HUES6 (cell line): ENCODE results near the gene LYSMD3.
A peak's percentile ranks its signal among the peaks of the same experiment; 100 is the strongest.

ENCODE experiments used
- H3K27ac ChIP-seq: 2 replicates; pipeline ENCODE4 v1.7.0; 2013; ENCODE audit warnings: low read depth, mild to moderate bottlenecking, low read length, inconsistent platforms
- H3K27me3 ChIP-seq: 2 replicates; pipeline ENCODE4 v1.6.1; 2013; ENCODE audit warnings: low read length; ENCODE audit not compliant: control insufficient read depth, insufficient read depth
- H3K36me3 ChIP-seq: 2 replicates; pipeline ENCODE4 v1.6.1; 2013; ENCODE audit warnings: low read length; ENCODE audit not compliant: control insufficient read depth, insufficient read depth
- H3K4me1 ChIP-seq: 2 replicates; pipeline ENCODE4 v1.6.1; 2013; ENCODE audit warnings: low read length; ENCODE audit not compliant: control insufficient read depth, insufficient read depth
- H3K4me3 ChIP-seq: 2 replicates; pipeline ENCODE4 v1.5.1; 2013; ENCODE audit warnings: low read depth, low read length
- H3K9ac ChIP-seq: one replicate; pipeline ENCODE4 v1.6.1; 2013; ENCODE audit warnings: mild to moderate bottlenecking, low read length
- H3K9me3 ChIP-seq: 2 replicates; pipeline ENCODE4 v1.6.1; 2013; ENCODE audit warnings: low read depth, low read length; ENCODE audit not compliant: control insufficient read depth, insufficient read depth

LYSMD3 gene

DNA sequence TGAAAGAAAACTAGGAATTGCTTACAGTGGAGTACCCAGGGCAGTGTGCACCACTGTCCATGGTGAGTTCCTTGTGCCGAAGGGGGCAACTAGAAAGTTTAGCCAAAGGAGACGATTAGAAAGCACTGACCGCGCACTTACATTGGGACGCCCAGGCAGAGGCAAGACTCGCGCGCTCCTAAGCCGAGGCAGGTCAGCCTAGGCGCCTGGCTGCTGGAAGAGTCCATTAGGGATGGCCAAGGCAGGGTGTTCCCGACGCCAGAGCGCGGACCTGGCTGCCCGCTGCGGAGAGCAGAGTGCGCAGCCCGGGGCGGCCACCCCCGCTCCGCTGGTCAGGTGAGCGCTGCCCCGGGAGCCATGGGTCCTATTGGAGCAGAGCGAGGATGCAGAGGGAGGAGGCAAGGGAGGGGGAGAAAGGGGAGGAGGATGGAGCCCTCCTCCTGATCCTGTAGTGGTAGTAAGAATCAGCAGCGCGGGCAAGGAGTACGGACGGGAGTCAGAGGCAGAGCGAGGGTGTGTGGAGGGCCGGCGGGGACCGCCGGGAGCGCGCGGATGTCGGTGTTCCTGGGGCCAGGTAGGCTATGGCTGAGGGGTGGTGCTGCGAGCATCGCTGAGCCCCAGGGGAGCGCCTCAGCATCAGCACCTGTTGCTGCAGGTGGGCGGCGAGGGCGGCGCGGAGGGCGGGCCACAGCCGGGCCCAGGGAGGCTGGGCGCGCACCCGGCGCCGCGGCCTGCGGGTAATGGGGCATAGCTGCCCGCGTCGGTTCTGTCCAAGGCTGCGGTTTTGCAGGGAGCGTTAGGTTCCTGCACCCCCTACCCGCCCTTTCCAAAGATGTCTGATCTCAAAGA, 29.2 kb upstream of the LYSMD3 start, which contains the start of gene ADGRV1:
Gene ADGRV1 (plus strand): TSS at position 454 of the 849 bp plus-strand sequence. CDS start 99 bp downstream, at position 553.
- Histone ChIP-seq H3K36me3 (no peaks in the 10 kb centered on the region), H3K4me3 (peak within 1 kb of the TSS; percentile 84), H3K9ac (peak within 1 kb of the TSS; percentile 76), H3K4me1 (peaks cover 72% of the 10 kb centered on the region), H3K27ac (peak within 1 kb of the TSS; percentile 60; the same call in 1 of the 2 replicates), H3K9me3 (no peaks in the 10 kb centered on the region), H3K27me3 (peaks cover 19% of the 10 kb centered on the region; the same call in 1 of the 2 replicates)

DNA sequence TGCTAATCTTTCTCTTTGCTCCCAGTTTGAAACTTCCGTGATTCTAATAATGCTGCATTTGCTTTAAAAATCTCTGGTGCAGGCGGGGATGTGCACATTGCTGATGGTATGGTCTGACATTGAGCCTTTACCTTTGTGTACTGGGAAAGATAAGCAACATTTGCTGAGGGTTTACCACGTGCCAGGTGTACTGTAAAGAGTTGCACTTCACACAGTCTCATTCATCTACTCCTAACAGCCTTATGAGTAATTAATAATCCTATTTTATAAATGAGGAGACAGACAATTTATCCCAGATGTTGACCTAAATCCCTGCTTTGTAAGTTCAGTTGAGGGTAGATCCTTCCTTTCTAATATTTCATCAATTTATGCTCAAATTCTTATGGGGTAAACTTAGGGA, 28.5 kb upstream of the LYSMD3 start:
- H3K4me3 ChIP-seq, result peak overlapping the region; percentile 84
- H3K36me3 ChIP-seq, result no peaks in the 10 kb centered on the region
- H3K27ac ChIP-seq, result peak overlapping the region; percentile 60; the same call in 1 of the 2 replicates
- peak overlapping the region; percentile 76 for H3K9ac ChIP-seq
- H3K27me3 ChIP-seq, result peaks cover 19% of the 10 kb centered on the region; the same call in 1 of the 2 replicates
- no peaks in the 10 kb centered on the region for H3K9me3 ChIP-seq
- H3K4me1 ChIP-seq, result peaks cover 67% of the 10 kb centered on the region

DNA sequence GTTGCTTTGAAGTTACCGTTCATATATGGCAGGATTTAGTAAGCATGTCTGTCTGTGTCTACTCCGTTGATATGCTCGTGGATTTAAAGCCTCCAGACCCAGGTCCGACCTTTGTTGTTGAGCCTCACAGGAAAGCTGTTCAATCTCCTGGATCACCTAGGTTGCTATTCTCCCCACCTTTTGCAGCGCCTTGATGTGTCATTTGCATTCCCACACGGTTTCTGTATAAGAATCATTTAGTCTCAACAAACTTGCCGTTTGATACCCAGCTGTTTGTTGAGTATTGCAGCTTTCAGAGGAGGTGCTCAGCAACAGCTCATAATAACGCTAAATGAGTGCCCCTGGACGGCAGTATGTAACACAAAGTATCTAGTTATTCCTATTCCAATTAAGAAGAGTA, 28.0 kb upstream of the LYSMD3 start:
- Histone ChIP-seq H3K9me3 (no peaks in the 10 kb centered on the region), H3K27ac (no peak overlapping the region), H3K4me1 (peaks cover 62% of the 10 kb centered on the region), H3K4me3 (peak overlapping the region; percentile 84), H3K27me3 (peaks cover 19% of the 10 kb centered on the region; the same call in 1 of the 2 replicates), H3K36me3 (no peaks in the 10 kb centered on the region), H3K9ac (peak overlapping the region; percentile 76)

DNA sequence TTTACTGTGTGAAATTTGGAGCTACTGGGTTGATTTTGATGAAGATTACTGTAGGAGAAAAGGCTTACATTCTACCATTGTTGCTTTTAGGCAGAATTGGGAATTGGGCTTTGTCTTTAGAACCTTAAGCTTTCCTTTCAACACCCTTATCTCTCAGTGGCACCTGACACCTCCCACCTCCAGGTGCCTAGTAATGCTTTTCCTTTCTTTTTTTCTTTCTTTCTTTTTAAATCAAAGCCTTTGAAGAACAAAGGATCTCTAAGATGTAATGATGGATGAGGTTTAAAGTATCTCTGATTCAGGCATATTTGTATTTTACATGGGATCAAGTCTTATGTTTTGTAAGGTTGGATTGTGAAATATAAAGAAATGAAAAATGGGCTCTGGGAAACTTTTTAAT, 26.3 kb upstream of the LYSMD3 start:
- Histone ChIP-seq H3K27me3 (peaks cover 19% of the 10 kb centered on the region; the same call in 1 of the 2 replicates), H3K9ac (no peak overlapping the region), H3K36me3 (no peaks in the 10 kb centered on the region), H3K9me3 (no peaks in the 10 kb centered on the region), H3K4me1 (peaks cover 45% of the 10 kb centered on the region), H3K4me3 (no peak overlapping the region), H3K27ac (no peak overlapping the region)

DNA sequence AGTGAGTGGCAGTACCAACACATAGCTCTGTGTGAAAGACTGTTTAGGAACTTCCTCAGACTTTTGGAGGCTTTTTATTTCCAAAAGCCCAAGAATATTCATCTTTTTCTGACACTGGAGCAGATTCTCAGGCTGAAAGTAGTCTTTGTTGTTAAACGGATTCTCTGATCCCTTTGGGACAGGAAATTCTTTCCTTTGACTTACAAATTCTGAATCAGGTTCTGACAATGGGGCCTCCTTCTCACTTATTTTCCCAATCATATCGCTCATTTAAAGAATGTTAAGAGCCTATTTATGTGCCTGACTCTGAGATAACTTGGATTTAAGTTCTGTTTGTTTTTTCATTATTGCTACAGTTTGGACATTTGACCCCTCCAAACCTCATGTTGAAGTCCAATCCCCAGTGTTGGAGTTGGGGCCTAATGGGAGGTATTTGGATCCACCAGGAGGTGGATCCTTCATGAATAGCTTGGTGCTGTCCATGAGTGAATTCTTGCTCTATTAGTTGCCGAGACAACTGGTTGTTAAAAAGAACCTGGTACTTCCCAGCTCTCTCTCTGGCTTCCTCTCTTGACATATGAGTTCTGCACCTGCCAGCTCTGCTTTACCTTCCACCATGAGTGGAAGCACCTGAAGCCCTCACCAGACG, 25.1 kb upstream of the LYSMD3 start:
- no peak overlapping the region; the same call in 1 of the 2 replicates for H3K4me3 ChIP-seq
- peaks cover 19% of the 10 kb centered on the region; the same call in 1 of the 2 replicates for H3K27me3 ChIP-seq
- no peak overlapping the region for H3K9ac ChIP-seq
- H3K27ac ChIP-seq, result 0 out of 2 replicates have a peak overlapping the region, but pooled peaks have one; percentile 40
- no peaks in the 10 kb centered on the region for H3K9me3 ChIP-seq
- H3K36me3 ChIP-seq, result no peaks in the 10 kb centered on the region
- peaks cover 45% of the 10 kb centered on the region for H3K4me1 ChIP-seq

DNA sequence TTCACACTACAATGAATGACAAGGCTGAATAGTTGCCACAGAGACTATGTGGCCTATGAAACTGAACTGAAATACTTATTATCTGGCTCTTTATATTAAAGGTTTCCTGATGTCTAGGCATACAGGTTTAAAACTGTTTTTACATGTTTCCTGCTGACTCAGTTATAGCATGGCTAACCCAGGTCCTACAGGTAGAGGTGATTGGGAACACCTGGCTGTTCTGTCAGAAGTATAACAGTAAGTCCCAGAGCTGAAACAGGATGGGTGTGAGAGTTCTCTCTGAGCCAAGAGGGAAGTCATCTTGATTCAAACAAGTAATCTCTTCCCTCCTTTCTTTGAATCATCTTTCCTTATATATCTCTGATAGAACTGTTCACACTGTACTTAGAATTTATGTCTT, 24.3 kb upstream of the LYSMD3 start:
- Histone ChIP-seq H3K4me1 (peaks cover 45% of the 10 kb centered on the region), H3K36me3 (no peaks in the 10 kb centered on the region), H3K4me3 (no peak overlapping the region), H3K27ac (no peak overlapping the region), H3K27me3 (peaks cover 19% of the 10 kb centered on the region; the same call in 1 of the 2 replicates), H3K9me3 (no peaks in the 10 kb centered on the region), H3K9ac (no peak overlapping the region)

DNA sequence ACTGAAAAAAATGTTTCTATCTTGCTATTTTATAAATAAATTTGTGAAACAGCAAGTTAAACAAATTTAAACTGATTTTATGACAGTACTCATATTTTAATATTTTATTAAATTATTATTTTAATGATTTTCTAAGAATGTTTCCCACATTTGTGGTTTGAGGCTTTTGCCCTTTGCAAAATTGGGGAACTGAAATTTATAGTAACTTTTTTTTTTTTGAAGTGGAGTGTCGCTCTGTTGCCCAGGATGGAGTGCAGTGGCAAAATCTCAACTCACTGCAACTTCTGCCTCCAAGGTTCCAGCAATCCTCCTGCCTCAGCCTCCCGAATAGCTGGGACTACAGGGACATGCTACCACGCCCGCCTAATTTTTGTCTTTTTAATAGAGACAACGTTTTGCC, 22.0 kb upstream of the LYSMD3 start:
- Histone ChIP-seq H3K4me3 (no peak overlapping the region), H3K27me3 (peaks cover 2% of the 10 kb centered on the region; the same call in 1 of the 2 replicates), H3K36me3 (no peaks in the 10 kb centered on the region), H3K9me3 (no peaks in the 10 kb centered on the region), H3K4me1 (peaks cover 37% of the 10 kb centered on the region), H3K27ac (no peak overlapping the region), H3K9ac (no peak overlapping the region)

DNA sequence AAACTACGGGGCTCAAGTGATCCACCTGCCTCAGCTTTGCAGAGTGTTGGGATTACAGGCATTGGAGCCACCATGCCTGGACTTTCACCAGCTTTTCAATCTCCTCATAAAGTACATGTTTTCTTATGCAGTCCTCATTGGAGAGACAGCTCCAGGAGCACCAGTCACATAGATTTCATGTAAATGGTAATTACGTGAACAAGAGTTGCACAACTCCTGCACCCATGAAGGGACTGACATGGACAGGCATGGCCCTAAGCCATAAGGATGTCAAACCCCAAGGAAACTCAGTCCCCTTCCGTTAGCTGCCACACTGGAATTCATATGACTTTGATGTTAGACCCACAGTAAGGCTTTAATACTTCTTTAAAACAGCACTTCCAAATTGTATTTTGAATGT, 21.6 kb upstream of the LYSMD3 start:
- no peak overlapping the region for H3K27ac ChIP-seq
- no peak overlapping the region for H3K4me3 ChIP-seq
- H3K27me3 ChIP-seq, result no peaks in the 10 kb centered on the region
- H3K36me3 ChIP-seq, result no peaks in the 10 kb centered on the region
- H3K4me1 ChIP-seq, result peaks cover 33% of the 10 kb centered on the region
- H3K9ac ChIP-seq, result no peak overlapping the region
- no peaks in the 10 kb centered on the region for H3K9me3 ChIP-seq

DNA sequence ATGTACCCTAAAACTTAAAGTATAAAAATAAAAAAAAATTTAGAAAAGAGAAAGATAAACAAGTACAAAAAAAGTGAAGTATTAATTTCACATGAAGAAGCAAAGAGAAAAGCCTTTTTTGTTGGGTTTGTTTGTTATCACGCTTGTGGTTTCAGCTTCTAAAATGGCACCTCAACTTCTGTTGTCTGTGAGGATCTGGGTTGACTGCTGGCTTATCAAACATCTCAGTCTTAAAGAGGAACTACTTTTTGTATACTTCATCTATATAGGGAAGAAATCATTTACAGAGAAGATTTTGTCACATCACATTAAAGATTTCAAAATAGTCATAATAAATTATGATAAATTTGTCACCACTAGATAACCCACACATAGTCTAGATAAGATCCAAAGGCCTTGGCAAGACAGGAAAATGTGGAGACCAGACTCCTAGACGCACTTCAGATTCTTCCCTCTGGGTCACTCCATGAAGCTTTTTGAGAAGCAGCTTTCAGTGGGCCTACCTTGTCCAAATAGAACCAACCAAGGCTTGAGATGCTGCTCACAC, 20.4 kb upstream of the LYSMD3 start:
- no peaks in the 10 kb centered on the region for H3K27me3 ChIP-seq
- H3K4me3 ChIP-seq, result no peak overlapping the region
- no peak overlapping the region for H3K9ac ChIP-seq
- peaks cover 22% of the 10 kb centered on the region for H3K4me1 ChIP-seq
- H3K27ac ChIP-seq, result no peak overlapping the region
- no peaks in the 10 kb centered on the region for H3K36me3 ChIP-seq
- no peaks in the 10 kb centered on the region for H3K9me3 ChIP-seq

DNA sequence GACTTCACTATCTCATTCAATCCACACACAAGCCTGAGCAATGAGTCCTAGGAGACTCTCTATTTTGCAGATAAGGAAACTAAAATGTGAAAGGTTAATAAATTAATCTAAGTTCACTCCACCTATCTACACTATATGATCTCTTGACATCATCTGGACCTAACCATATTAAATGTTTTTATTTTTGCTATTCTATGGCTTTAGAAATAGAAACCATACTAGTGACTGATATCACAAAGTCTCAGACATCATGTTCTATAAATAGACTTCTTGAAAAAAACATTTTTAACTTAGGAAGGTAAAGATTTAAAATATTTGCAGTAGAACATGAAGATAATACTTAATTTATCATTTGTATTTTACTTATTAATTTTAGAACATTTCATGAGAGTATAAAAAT, 19.8 kb upstream of the LYSMD3 start:
- Histone ChIP-seq H3K27me3 (no peaks in the 10 kb centered on the region), H3K9me3 (no peaks in the 10 kb centered on the region), H3K27ac (no peak overlapping the region), H3K4me3 (no peak overlapping the region), H3K9ac (no peak overlapping the region), H3K4me1 (peaks cover 16% of the 10 kb centered on the region), H3K36me3 (no peaks in the 10 kb centered on the region)
